ENCODE data around the gene SLC12A4.
A peak's percentile ranks its signal among the peaks of the same experiment; 100 is the strongest.
"Not testable (repeated sequence)": the region's sequence is repeated elsewhere in the genome, so short reads cannot be mapped to it uniquely, and the experiment has no call there.

The SLC12A4 gene

GRCh38 chr16:67977469-67978227, 9.2 kb upstream of the SLC12A4 start:
- H3K36me3 Mint-ChIP-seq: no peaks in the 10 kb centered on the region
- CTCF ChIA-PET: interaction anchor here (0.9 to 1.4 kb wide), 2 partner anchors 8 to 16 kb away, joined by 3 read pairs; no protein-coding TSS in a partner anchor
- DNase-seq: no peak
- no peaks in the 10 kb centered on the region for H3K9me3 Mint-ChIP-seq
- H3K4me1 Mint-ChIP-seq: peaks cover under 1% of the 10 kb centered on the region
- no peak overlapping the region for H3K27ac Mint-ChIP-seq
- no peak overlapping the region for H3K4me3 Mint-ChIP-seq
- peaks cover 52% of the 10 kb centered on the region for H3K27me3 Mint-ChIP-seq

GRCh38 chr16:67977005-67977404, 8.6 kb upstream of the SLC12A4 start:
- Mint-ChIP-seq H3K36me3 (no peaks in the 10 kb centered on the region), H3K27me3 (peaks cover 59% of the 10 kb centered on the region), H3K4me1 (no peaks in the 10 kb centered on the region), H3K4me3 (no peak overlapping the region), H3K27ac (no peak overlapping the region), H3K9me3 (no peaks in the 10 kb centered on the region)
- CTCF ChIA-PET: interaction anchor here (1.4 kb wide), 1 partner anchor 8 kb away, joined by 3 read pairs; no protein-coding TSS in a partner anchor
- no peak for DNase-seq

GRCh38 chr16:67976205-67976604, 7.8 kb upstream of the SLC12A4 start:
- Mint-ChIP-seq H3K4me1 (no peaks in the 10 kb centered on the region), H3K36me3 (no peaks in the 10 kb centered on the region), H3K4me3 (no peak overlapping the region), H3K27ac (peak overlapping the region; percentile 45), H3K9me3 (no peaks in the 10 kb centered on the region), H3K27me3 (peaks cover 64% of the 10 kb centered on the region)
- DNase-seq: no peak
- CTCF ChIA-PET: no interaction called here

GRCh38 chr16:67975321-67976105, 7.1 kb upstream of the SLC12A4 start:
- CTCF ChIA-PET: interaction anchor here (1.1 kb wide), 1 partner anchor 66 kb away, joined by 6 read pairs; no protein-coding TSS in a partner anchor
- Mint-ChIP-seq H3K4me1 (no peaks in the 10 kb centered on the region), H3K36me3 (no peaks in the 10 kb centered on the region), H3K9me3 (no peaks in the 10 kb centered on the region), H3K27me3 (peaks cover 71% of the 10 kb centered on the region), H3K27ac (no peak overlapping the region), H3K4me3 (no peak overlapping the region)
- DNase-seq: no peak

GRCh38 chr16:67972285-67972684, 3.8 kb upstream of the SLC12A4 start:
- H3K4me1 Mint-ChIP-seq: peaks cover 15% of the 10 kb centered on the region
- H3K27me3 Mint-ChIP-seq: peaks cover 53% of the 10 kb centered on the region
- H3K9me3 Mint-ChIP-seq, CTCF ChIA-PET, H3K4me3 Mint-ChIP-seq, DNase-seq, H3K27ac Mint-ChIP-seq, H3K36me3 Mint-ChIP-seq: not testable (repeated sequence)

GRCh38 chr16:67971111-67971510, 2.7 kb upstream of the SLC12A4 start:
- peaks cover 41% of the 10 kb centered on the region for H3K27me3 Mint-ChIP-seq
- DNase-seq: no peak
- peak overlapping the region; percentile 26 for H3K4me3 Mint-ChIP-seq
- no peak overlapping the region for H3K27ac Mint-ChIP-seq
- peaks cover 27% of the 10 kb centered on the region for H3K4me1 Mint-ChIP-seq
- H3K9me3 Mint-ChIP-seq: no peaks in the 10 kb centered on the region
- H3K36me3 Mint-ChIP-seq: no peaks in the 10 kb centered on the region
- CTCF ChIA-PET: no interaction called here

GRCh38 chr16:67969254-67970039, 1.0 kb upstream of the SLC12A4 start:
- Mint-ChIP-seq H3K4me3 (peak overlapping the region; percentile 100), H3K27me3 (peaks cover 25% of the 10 kb centered on the region), H3K36me3 (no peaks in the 10 kb centered on the region), H3K9me3 (no peaks in the 10 kb centered on the region), H3K27ac (peak overlapping the region; percentile 93), H3K4me1 (peaks cover 33% of the 10 kb centered on the region)
- CTCF ChIA-PET: interaction anchor here (0.8 to 1.4 kb wide), 3 partner anchors 8 to 71 kb away, joined by 3 to 5 read pairs (median 3); partner anchors contain the start of genes DDX28 and DUS2
- DNase-seq: peak; percentile 41

- Mint-ChIP-seq H3K36me3 (no peaks in the 10 kb centered on the region), H3K4me1 (peaks cover 33% of the 10 kb centered on the region), H3K27me3 (peaks cover 22% of the 10 kb centered on the region), H3K4me3 (peak overlapping the region; percentile 100), H3K27ac (peak overlapping the region; percentile 93), H3K9me3 (no peaks in the 10 kb centered on the region)
- DNase-seq: peak; percentile 62
- CTCF ChIA-PET: no interaction called here
These were observed 458 bp downstream of the SLC12A4 start for GRCh38 chr16:67967958-67968399.

- CTCF ChIA-PET: interaction anchor here (1.1 to 1.6 kb wide), 2 partner anchors 14 to 74 kb away, joined by 5 to 7 read pairs; partner anchors contain the start of gene DPEP3
- DNase-seq: peak; percentile 48
- Mint-ChIP-seq H3K4me3 (peak overlapping the region; percentile 100), H3K27ac (peak overlapping the region; percentile 93), H3K36me3 (peaks cover 5% of the 10 kb centered on the region), H3K27me3 (peaks cover 16% of the 10 kb centered on the region), H3K4me1 (peaks cover 35% of the 10 kb centered on the region), H3K9me3 (no peaks in the 10 kb centered on the region)
These were observed 1.1 kb downstream of the SLC12A4 start for GRCh38 chr16:67967183-67967957.

- DNase-seq: no peak
- CTCF ChIA-PET: interaction anchor here (1.1 to 1.6 kb wide), 2 partner anchors 14 to 74 kb away, joined by 5 to 7 read pairs; partner anchors contain the start of gene DPEP3
- H3K27ac Mint-ChIP-seq: no peak overlapping the region
- H3K27me3 Mint-ChIP-seq: peaks cover 9% of the 10 kb centered on the region
- H3K4me3 Mint-ChIP-seq: peak overlapping the region; percentile 100
- peaks cover 35% of the 10 kb centered on the region for H3K4me1 Mint-ChIP-seq
- H3K9me3 Mint-ChIP-seq: no peaks in the 10 kb centered on the region
- peaks cover 11% of the 10 kb centered on the region for H3K36me3 Mint-ChIP-seq
These were observed 1.8 kb downstream of the SLC12A4 start for GRCh38 chr16:67966549-67967182.

GRCh38 chr16:67965668-67966548, 2.5 kb downstream of the SLC12A4 start:
- DNase-seq: no peak
- H3K4me1 Mint-ChIP-seq: peaks cover 35% of the 10 kb centered on the region
- no peak overlapping the region for H3K4me3 Mint-ChIP-seq
- H3K27me3 Mint-ChIP-seq: peaks cover 4% of the 10 kb centered on the region
- H3K27ac Mint-ChIP-seq: no peak overlapping the region
- no peaks in the 10 kb centered on the region for H3K9me3 Mint-ChIP-seq
- H3K36me3 Mint-ChIP-seq: peaks cover 17% of the 10 kb centered on the region
- CTCF ChIA-PET: interaction anchor here (0.7 to 1.6 kb wide), 4 partner anchors 12 to 75 kb away, joined by 3 to 7 read pairs (median 4); partner anchors contain the start of gene DPEP3

GRCh38 chr16:67964477-67965131, 3.8 kb downstream of the SLC12A4 start:
- CTCF ChIA-PET: interaction anchor here (1.3 to 1.4 kb wide), 2 partner anchors 10 to 22 kb away, joined by 3 to 5 read pairs; no protein-coding TSS in a partner anchor
- H3K27ac Mint-ChIP-seq: no peak overlapping the region
- H3K4me3 Mint-ChIP-seq: no peak overlapping the region
- no peaks in the 10 kb centered on the region for H3K9me3 Mint-ChIP-seq
- no peak for DNase-seq
- H3K27me3 Mint-ChIP-seq: no peaks in the 10 kb centered on the region
- peaks cover 32% of the 10 kb centered on the region for H3K4me1 Mint-ChIP-seq
- peaks cover 22% of the 10 kb centered on the region for H3K36me3 Mint-ChIP-seq
